HS-27A (cell line): ENCODE results near the gene ARHGAP6.
"Not testable (repeated sequence)": the region's sequence is repeated elsewhere in the genome, so short reads cannot be mapped to it uniquely, and the experiment has no call there.

Source experiments
- DNase-seq: peaks from one replicate; pipeline ENCODE4 v3.0.0-alpha.2; 2012; ENCODE audit warnings: low read depth, missing footprints

The ARHGAP6 gene

DNA sequence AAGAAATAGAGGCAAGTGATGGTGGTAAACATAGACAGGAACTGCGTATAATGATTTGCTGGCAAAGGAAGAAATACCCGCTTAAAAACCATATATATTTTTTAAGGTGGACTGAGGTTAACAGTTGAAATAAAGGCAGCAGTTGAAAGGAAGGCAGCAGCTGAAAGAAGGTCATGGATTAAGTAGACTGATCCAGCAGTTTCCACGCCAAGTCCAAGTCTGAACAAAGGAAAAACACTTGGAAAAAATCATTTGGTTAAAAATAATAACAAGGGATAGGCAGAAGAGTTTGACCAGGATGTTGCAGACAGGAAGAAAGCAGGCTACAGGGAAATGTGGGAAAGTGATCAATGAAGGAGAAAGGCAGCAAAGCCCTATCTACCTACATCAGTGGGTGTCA lies 278.9 kb downstream of the ARHGAP6 start:
- DNase-seq = no peak

GRCh38 chrX:11386001-11386523 lies 279.7 kb downstream of the ARHGAP6 start:
- no peak for DNase-seq

DNA sequence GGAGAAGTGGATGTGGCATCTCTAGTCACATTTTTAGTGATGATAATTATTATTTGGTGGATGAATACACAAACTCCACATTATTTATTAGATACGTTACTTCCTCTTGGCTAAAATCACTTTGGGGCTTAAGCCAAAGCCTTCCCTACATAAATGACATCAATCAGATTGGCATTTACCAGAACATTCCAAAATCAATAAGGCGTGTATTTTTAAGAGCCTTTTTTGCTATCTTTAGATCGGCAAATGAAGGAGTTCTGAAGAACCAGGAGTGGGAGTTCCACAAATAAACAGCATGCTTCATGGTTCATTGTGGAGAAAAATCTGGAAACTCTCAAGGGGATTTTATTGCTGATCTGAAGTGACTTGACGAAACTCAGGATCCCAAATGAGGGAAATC lies 282.8 kb downstream of the ARHGAP6 start:
- no peak for DNase-seq

DNA sequence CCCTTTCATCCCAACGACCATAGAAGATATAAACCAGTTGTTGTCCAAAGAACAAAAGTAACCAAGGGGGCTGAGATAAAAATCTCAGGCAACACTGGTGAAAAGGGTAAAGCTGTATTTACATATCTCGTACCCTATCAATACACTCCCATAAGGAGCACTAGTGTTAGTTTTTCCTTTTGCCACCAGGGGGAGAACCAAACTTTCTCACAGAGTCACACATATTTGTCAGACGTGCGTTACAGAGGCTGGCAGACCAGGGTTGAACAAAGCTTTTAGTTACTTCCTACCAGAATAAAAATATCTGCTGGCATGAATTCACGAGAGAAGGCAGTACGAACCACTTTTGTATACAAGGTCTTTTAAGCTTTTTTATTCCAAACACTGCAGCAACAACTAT lies 284.3 kb downstream of the ARHGAP6 start:
- DNase-seq = no peak

- no peak for DNase-seq
Observed at GRCh38 chrX:11380187-11380844, 285.4 kb downstream of the ARHGAP6 start.

GRCh38 chrX:11376163-11376562 lies 289.6 kb downstream of the ARHGAP6 start:
- DNase-seq = no peak

DNA sequence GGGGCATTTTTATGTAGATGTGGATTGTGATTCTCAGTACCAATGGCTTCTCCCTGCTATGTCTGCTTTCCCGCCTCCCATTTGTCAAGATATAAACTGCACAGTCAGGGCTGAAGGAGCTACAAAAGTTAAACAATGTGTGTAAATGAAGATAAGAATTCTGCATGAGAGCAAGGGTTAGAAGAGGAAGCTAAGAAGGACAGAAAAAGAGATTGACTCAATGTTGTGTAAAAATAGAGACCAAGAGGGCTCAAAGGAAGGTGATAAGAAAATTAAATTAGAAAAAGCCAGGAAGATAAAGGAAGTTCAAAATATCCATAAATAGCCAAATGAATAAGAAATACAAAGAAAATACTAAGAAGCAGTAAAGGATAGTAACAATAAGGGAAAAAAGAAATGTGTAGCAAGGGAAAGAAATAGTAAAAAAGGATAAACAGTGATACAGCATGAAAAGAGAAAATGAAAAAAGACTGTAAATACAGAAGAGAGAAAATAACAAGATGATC lies 290.1 kb downstream of the ARHGAP6 start:
- DNase-seq = no peak

DNA sequence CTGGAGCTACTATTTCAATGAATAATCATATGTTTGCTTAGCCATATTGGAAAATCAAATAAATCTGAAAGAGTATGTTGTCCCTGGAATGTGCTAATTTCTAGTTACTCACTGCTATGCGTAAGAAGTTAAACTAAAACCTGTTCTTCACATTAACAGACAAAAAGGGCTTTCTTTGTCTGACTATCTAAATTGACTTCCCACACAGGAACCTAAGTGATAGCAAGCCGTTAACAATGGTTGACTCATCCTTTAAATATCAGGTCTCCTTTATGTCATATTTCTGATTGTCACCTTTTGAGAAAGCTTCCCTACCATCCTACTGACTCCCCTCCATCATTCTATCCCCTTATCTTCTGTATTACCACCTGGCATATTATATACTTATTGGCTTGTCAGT lies 291.1 kb downstream of the ARHGAP6 start:
- DNase-seq = no peak

- no peak for DNase-seq
Observed at GRCh38 chrX:11371106-11371505, 294.6 kb downstream of the ARHGAP6 start.

DNA sequence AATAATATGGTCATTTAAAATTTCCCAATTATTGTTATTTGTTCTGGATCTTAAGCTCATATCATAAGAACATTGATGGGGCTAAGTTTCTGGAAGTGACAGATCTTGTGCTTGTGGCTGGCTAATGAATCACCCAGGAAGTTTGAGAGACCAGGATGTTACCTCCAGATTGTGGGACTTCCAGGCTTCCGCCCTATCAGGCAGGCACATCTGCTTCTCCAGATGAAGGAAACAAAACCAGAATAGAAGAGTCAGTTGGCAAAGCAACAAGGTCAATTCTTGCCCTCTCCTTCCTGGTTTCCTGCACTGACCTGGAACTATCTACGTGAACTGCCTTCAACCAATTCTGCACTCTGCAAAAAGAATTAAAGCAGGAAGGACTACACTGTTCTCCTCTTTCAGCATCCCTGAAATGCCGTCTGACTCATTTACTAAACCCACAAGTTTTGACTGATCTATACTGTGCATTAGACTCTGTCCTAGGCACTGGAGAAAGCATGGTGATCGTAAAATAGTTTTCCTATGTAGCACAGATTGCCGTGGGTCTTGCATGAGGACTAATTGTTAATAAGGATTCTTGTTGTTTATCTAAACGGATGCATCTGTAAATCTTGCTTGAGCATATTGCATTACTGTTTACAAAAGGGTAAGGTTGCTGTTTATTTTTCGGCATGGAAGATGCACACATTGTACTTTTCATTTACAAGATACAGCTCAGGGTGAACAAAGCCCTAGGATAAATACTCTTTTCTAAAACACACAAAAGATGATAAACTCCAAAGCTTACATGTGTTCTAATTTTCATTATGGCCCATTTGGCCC lies 297.9 kb downstream of the ARHGAP6 start:
- DNase-seq = no peak

GRCh38 chrX:11366998-11367595 lies 298.6 kb downstream of the ARHGAP6 start:
- DNase-seq = no peak

- DNase-seq = no peak
Observed at GRCh38 chrX:11365426-11365825, 300.3 kb downstream of the ARHGAP6 start.

DNA sequence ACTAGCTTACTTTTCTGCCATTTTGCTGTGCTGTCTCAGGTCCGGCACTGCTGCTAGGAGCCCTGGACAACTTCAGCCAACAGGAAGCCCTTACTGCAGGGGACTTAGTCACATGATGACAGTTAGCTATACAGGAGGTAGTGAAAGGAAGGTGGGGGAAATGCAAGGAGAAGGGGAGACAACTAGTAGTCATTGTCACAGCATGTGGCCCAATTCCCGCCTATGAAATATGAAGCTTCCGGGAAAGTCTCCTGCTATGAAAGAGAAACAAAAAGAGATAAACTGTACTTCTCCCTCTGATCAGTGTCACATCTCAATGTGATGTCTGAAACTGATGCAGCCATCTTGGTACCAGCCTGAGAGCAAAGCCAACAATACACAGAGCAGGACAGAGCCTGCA lies 300.9 kb downstream of the ARHGAP6 start:
- no peak for DNase-seq

DNA sequence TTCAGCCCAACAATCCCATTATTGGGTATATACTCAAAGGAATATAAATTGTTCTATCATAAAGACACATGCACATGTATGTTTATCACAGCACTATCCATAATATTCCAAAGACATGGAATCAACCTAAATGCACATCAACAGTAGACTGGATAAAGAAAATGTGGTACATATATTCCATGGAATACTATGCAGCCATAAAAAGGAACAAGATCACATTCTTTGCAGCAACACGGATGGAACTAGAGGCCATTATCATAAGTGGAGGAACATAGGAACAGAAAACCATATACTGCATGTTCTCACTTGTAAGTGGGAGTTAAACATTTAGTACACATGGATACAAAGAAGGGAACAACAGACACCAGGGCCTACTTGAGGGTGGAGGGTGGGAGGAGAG lies 301.9 kb downstream of the ARHGAP6 start:
- not testable (repeated sequence) for DNase-seq

- DNase-seq = no peak
Observed at GRCh38 chrX:11363069-11363594, 302.6 kb downstream of the ARHGAP6 start.

- not testable (repeated sequence) for DNase-seq
Observed at GRCh38 chrX:11361666-11362065, 304.1 kb downstream of the ARHGAP6 start.

DNA sequence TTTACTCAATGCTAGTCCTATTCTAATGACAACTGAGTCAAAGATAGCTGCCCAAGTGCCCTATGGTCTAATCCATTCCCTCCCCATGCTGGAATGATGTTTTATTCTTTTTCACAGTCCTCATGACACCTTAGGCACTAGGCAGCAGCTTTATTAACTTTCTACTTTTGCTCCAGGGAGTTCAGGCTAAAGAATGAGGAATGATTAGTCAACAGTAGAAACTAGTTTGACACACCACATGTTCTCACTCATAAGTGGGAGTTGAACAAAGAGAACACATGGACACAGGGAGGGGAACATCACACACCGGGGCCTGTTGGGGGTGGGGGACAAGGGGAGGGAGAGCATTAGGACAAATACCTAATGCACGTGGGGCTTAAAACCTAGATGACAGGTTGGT lies 309.8 kb downstream of the ARHGAP6 start:
- not testable (repeated sequence) for DNase-seq

GRCh38 chrX:11355259-11355909 lies 310.3 kb downstream of the ARHGAP6 start:
- no peak for DNase-seq

- DNase-seq = no peak
Observed at GRCh38 chrX:11352296-11352741, 313.4 kb downstream of the ARHGAP6 start.

DNA sequence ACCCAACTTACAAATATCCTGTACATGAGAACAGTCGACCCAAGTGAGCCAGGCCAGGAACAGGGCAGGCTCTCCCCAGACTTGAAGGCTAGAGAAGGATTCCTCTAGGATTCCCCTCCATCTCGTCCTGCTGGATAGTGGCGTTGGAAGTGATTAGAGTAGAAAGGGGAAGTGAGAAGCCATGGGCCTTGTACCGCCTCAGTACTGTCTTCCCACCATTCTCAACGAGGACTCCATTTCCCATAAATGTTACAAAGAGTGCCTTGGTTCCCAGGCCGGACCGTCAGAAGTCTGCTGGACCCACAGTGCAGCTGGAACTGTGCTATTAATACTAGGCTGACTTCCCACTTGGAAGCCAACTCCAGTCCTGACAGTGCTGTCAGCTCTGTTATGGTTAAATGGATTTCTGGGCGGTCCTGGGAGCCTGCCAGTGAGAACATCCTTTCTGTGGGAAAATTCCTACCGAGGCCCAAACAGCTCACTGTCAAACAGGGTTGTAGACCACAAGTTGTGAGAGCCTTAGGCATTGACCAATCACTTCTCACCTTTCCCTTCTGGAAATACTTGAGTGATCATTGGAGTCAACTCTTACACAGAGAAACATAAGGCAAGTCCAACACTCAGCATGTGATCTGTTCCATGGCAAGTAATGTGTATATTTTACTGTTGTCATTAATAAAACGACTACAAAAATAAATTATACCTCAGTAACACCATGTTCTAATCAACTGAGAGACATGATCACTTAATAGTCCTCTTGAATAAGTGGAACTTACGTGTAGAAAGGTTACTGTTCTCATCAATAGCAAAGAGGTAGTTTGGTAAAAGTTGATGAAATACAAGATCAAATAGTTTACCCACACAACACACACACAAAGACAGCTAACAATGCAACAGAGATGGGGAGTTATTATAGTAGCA lies 314.1 kb downstream of the ARHGAP6 start:
- DNase-seq = no peak
